ENCODE results near the gene HOXD4.

HOXD4 gene

GRCh38 chr2:176174824-176175708, 23.7 kb downstream of the HOXD4 start:
- intact Hi-C loops (cut with DNase I) = no loop called here
- peak; percentile 46 to 91 (median 78) for DNase-seq

GRCh38 chr2:176175709-176176607, 24.6 kb downstream of the HOXD4 start:
- intact Hi-C loops (cut with DNase I) = no loop called here
- peak in 1 of 42 donors; percentile 31 for DNase-seq

GRCh38 chr2:176177580-176178037, 26.3 kb downstream of the HOXD4 start:
- DNase-seq = no peak
- intact Hi-C loops (cut with DNase I) = no loop called here

GRCh38 chr2:176178038-176178756, 26.8 kb downstream of the HOXD4 start:
- no peak for DNase-seq
- intact Hi-C loops (cut with DNase I) = no loop called here

GRCh38 chr2:176178757-176179295, 27.5 kb downstream of the HOXD4 start:
- no peak for DNase-seq
- intact Hi-C loops (cut with DNase I) = no loop called here

- no peak for DNase-seq
- intact Hi-C loops (cut with DNase I) = no loop called here
Observed at GRCh38 chr2:176181551-176181950, 30.2 kb downstream of the HOXD4 start.

GRCh38 chr2:176182671-176183070, 31.3 kb downstream of the HOXD4 start:
- DNase-seq = no peak
- intact Hi-C loops (cut with DNase I) = no loop called here

- intact Hi-C loops (cut with DNase I) = no loop called here
- no peak for DNase-seq
Observed at GRCh38 chr2:176184749-176185148, 33.4 kb downstream of the HOXD4 start.

GRCh38 chr2:176186024-176186423, 34.7 kb downstream of the HOXD4 start:
- no peak for DNase-seq
- intact Hi-C loops (cut with DNase I) = no loop called here

- DNase-seq = peak in 4 of 42 donors; percentile 26 to 42 (median 28)
- intact Hi-C loops (cut with DNase I) = no loop called here
Observed at GRCh38 chr2:176187200-176187898, 36.0 kb downstream of the HOXD4 start.

GRCh38 chr2:176187899-176188773, 36.8 kb downstream of the HOXD4 start, which contains the start of gene HOXD1:
TSS of gene HOXD1 (plus strand) at chr2:176188668. CDS start at chr2:176188802, 134 bp downstream.
- intact Hi-C loops (cut with DNase I) = no loop called here

GRCh38 chr2:176188774-176189680, 37.7 kb downstream of the HOXD4 start:
- peak in 5 of 42 donors; percentile 8 to 38 (median 20) for DNase-seq
- intact Hi-C loops (cut with DNase I) = no loop called here

More at GRCh38 chr2:176187899-176188773, 36.8 kb downstream of the HOXD4 start, which contains the start of gene HOXD1:
- peak in 41 of 42 donors; percentile 8 to 85 (median 67) for DNase-seq

GRCh38 chr2:176189681-176190641, 38.6 kb downstream of the HOXD4 start:
- intact Hi-C loops (cut with DNase I) = no loop called here
- peak in 6 of 42 donors; percentile 11 to 40 (median 32) for DNase-seq

GRCh38 chr2:176192351-176192750, 41.0 kb downstream of the HOXD4 start:
- intact Hi-C loops (cut with DNase I) = no loop called here
- DNase-seq = no peak

GRCh38 chr2:176193048-176193447, 41.7 kb downstream of the HOXD4 start:
- DNase-seq = no peak

More at GRCh38 chr2:176193048-176193447, 41.7 kb downstream of the HOXD4 start:
- intact Hi-C loops (cut with DNase I) = no loop called here

Data from head of caudate nucleus (tissue), 42 donors.